ENCODE results near the gene GBX1.

The GBX1 gene

GRCh38 chr7:151193203-151193978 is 25.9 kb upstream of the GBX1 start:
- DNase-seq (ENCODE audit: extremely low read depth, low read depth), result no peak
- TF ChIP-seq CTCF (IDR thresholded peaks at IDR 0.05; ENCODE audit: low read depth, low read length), result no peak

GRCh38 chr7:151192002-151192539 is 24.6 kb upstream of the GBX1 start:
- no peak for TF ChIP-seq CTCF (IDR thresholded peaks at IDR 0.05; ENCODE audit: low read depth, low read length)
- no peak for DNase-seq (ENCODE audit: extremely low read depth, low read depth)

- no peak for TF ChIP-seq CTCF (IDR thresholded peaks at IDR 0.05; ENCODE audit: low read depth, low read length)
- no peak for DNase-seq (ENCODE audit: extremely low read depth, low read depth)
Observed at GRCh38 chr7:151191544-151191943, 24.1 kb upstream of the GBX1 start.

GRCh38 chr7:151189038-151189437 is 21.5 kb upstream of the GBX1 start:
- TF ChIP-seq CTCF (IDR thresholded peaks at IDR 0.05; ENCODE audit: low read depth, low read length), result no peak
- DNase-seq (ENCODE audit: extremely low read depth, low read depth), result no peak

GRCh38 chr7:151188252-151188542 is 20.7 kb upstream of the GBX1 start:
- no peak for TF ChIP-seq CTCF (IDR thresholded peaks at IDR 0.05; ENCODE audit: low read depth, low read length)
- no peak for DNase-seq (ENCODE audit: extremely low read depth, low read depth)

GRCh38 chr7:151187409-151188251 is 20.1 kb upstream of the GBX1 start:
- no peak for DNase-seq (ENCODE audit: extremely low read depth, low read depth)

More at GRCh38 chr7:151187409-151188251, 20.1 kb upstream of the GBX1 start:
- TF ChIP-seq CTCF (IDR thresholded peaks at IDR 0.05; ENCODE audit: low read depth, low read length), result no peak

Measured in AG09319 (cell line).